IMR-90 (cell line): ENCODE measurements around the gene SAA4.

ENCODE experiments used
- CHD1 ChIP-seq: IDR thresholded peaks from 2 replicates; pipeline ENCODE4 v1.6.1; 2012; ENCODE audit warnings: low read depth, low read length, improper control_type of control experiment
- CTCF ChIP-seq: conservative IDR thresholded peaks from 2 replicates; pipeline ENCODE4 v1.5.1; 2012; ENCODE audit warnings: mild to moderate bottlenecking, low read depth, low read length, improper control_type of control experiment
- POLR2A ChIP-seq: IDR thresholded peaks from 2 replicates; pipeline ENCODE4 v1.6.1; 2012; ENCODE audit warnings: mild to moderate bottlenecking, low read depth, low read length

GRCh38 chr11:18229501-18229900 lies 7.1 kb downstream of the SAA4 start:
- TF ChIP-seq CTCF (no peak), CHD1 (no peak), POLR2A (no peak)
